Fibroblast of lung (primary cell): ENCODE results near the gene CRPPA.

Experiments used
- EZH2 ChIP-seq: IDR thresholded peaks from 2 replicates; pipeline ENCODE4 v1.5.1; 2012; ENCODE audit warnings: low read length, control low read depth, mild to moderate bottlenecking; ENCODE audit errors: missing control alignments
- TF ChIP-seq, protein P1 (sequence below), 2 donors: IDR thresholded peaks in 1 of 2; conservative IDR thresholded peaks in 1 of 2; 1 replicate in 1 of 2; 2 replicates in 1 of 2; pipeline ENCODE4 v1.5.1; 2011 to 2012; ENCODE audit warnings: low read length in 2 of 2, control low read depth in 1 of 2, inconsistent platforms in 1 of 2, low read depth in 1 of 2, mild to moderate bottlenecking in 1 of 2

DNA sequence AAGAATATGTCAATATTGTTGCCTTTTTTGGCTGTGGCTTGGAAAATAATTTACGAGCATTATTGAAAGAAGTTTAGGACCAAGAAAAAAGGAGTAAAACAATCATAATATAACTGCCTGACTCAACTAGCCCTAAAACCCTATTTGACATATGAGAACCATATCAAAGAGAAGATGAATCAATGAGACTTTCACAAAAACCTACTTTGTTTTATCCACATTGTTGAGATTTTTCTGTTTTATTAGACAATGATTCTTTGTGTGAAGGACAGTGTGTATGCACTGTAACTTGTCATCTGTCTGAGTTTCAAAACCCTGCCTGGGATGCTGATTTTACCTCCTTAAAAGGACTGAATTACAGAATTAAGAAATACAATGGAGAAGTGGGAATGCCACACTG, 25.2 kb upstream of the CRPPA start:
- TF ChIP-seq EZH2: no peak
- TF ChIP-seq, protein P1, sequence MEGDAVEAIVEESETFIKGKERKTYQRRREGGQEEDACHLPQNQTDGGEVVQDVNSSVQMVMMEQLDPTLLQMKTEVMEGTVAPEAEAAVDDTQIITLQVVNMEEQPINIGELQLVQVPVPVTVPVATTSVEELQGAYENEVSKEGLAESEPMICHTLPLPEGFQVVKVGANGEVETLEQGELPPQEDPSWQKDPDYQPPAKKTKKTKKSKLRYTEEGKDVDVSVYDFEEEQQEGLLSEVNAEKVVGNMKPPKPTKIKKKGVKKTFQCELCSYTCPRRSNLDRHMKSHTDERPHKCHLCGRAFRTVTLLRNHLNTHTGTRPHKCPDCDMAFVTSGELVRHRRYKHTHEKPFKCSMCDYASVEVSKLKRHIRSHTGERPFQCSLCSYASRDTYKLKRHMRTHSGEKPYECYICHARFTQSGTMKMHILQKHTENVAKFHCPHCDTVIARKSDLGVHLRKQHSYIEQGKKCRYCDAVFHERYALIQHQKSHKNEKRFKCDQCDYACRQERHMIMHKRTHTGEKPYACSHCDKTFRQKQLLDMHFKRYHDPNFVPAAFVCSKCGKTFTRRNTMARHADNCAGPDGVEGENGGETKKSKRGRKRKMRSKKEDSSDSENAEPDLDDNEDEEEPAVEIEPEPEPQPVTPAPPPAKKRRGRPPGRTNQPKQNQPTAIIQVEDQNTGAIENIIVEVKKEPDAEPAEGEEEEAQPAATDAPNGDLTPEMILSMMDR (conservative IDR thresholded peaks at IDR 0.05 in 1 of 2, IDR thresholded peaks at IDR 0.05 in 1 of 2; ENCODE audit: low read depth in 1 of 2, low read length in 2 of 2): no peak
